SK-MEL-5 (cell line): ENCODE measurements around the gene SPATA2L. TPM values are rescaled to one million over a fixed set of nuclear protein-coding genes. Genes with fewer than 3 reads are reported as not detected.

ENCODE experiments used
- DNase-seq: peaks from one replicate; pipeline ENCODE4 v3.0.0-alpha.2; 2016; ENCODE audit warnings: low read depth, low spot score
- in situ Hi-C: cut with HindIII; loops from 2 replicates; pipeline ENCODE4 v1.10.0; 2016; ENCODE audit warnings: low sequenced_read_pairs, high pct_unique_total_duplicates, low pct_unique_long_range_greater_than_20kb
- total RNA-seq: library from RNA; depleted of rRNA; stranded (reverse); fragments of >200 nt; shearing (Covaris generic); gene quantifications from 2 replicates; pipeline ENCODE4 v1.2.3, GENCODE V29; 2014; rRNA removed

Gene SPATA2L
- total RNA-seq, 1 experiment from 2014 or later, result 20.0 TPM

GRCh38 chr16:89651584-89651983 lies 49.9 kb downstream of the SPATA2L start:
- DNase-seq, result no peak
- in situ Hi-C loops, result no loop called here

- no peak for DNase-seq
- in situ Hi-C loops, result no loop called here
These were observed 54.6 kb downstream of the SPATA2L start for GRCh38 chr16:89646906-89647305.

Other genes starting within 250 kb of the SPATA2L start
- 47.0 and 54.2 TPM in 2 replicates for gene ANKRD11, start 211.1 kb downstream of the SPATA2L start, total RNA-seq
- 52.6 and 53.9 TPM in 2 replicates for gene SPG7, start 193.3 kb downstream of the SPATA2L start, total RNA-seq
- 2,970 and 3,073 TPM in 2 replicates for gene RPL13, start 141.0 kb downstream of the SPATA2L start, total RNA-seq
- 0.58 TPM in 1 of 2 replicates, not detected in the other for gene CPNE7, start 125.9 kb downstream of the SPATA2L start, total RNA-seq
- gene DPEP1, start 88.1 kb downstream of the SPATA2L start, total RNA-seq, result 0.53 and 0.88 TPM in 2 replicates
- 56.1 and 58.3 TPM in 2 replicates for gene CHMP1A, start 44.0 kb downstream of the SPATA2L start, total RNA-seq
- gene SPATA33, start 43.9 kb downstream of the SPATA2L start, total RNA-seq, result 0.85 and 1.0 TPM in 2 replicates
- 16.6 and 18.1 TPM in 2 replicates for gene CDK10, start 15.0 kb downstream of the SPATA2L start, total RNA-seq
- gene VPS9D1, start 19.2 kb upstream of the SPATA2L start, total RNA-seq, result 4.2 and 6.3 TPM in 2 replicates
- gene ZNF276, start 19.8 kb upstream of the SPATA2L start, total RNA-seq, result 9.4 and 10.3 TPM in 2 replicates
- gene FANCA, start 114.9 kb upstream of the SPATA2L start, total RNA-seq, result 12.0 and 14.5 TPM in 2 replicates
- gene SPIRE2, start 126.8 kb upstream of the SPATA2L start, total RNA-seq, result 19.6 and 20.2 TPM in 2 replicates
- 76.6 and 93.1 TPM in 2 replicates for gene TCF25, start 171.9 kb upstream of the SPATA2L start, total RNA-seq
- gene MC1R, start 217.2 kb upstream of the SPATA2L start, total RNA-seq, result 14.3 and 17.2 TPM in 2 replicates
- 208 and 219 TPM in 2 replicates for gene TUBB3, start 221.6 kb upstream of the SPATA2L start, total RNA-seq
- gene DEF8, start 247.1 kb upstream of the SPATA2L start, total RNA-seq, result 77.9 and 82.0 TPM in 2 replicates